Heart left ventricle (tissue), 13 donors: ENCODE results near the gene CADPS2.

Experiments used
- POLR2A ChIP-seq, 2 donors: fragments of 450-650 bp; IDR thresholded peaks; one replicate each; pipeline ENCODE4 v1.6.1; 2017; ENCODE audit warnings: antibody characterized with exemption in 2 of 2, mild to moderate bottlenecking in 2 of 2, moderate library complexity in 2 of 2
- TF ChIP-seq, protein P1 (sequence below), 12 donors: fragments of 200-600 bp; sonication (generic) in 4 of 12; IDR thresholded peaks; one replicate each; pipeline versions ENCODE4 v1.5.0 to v1.8.0; 2018 to 2022; ENCODE audit warnings: antibody characterized with exemption in 12 of 12, mild to moderate bottlenecking in 5 of 12
- donor health status: ischemic (EF 13 %, LVEDD 7.1; RV severe dilation, severe dysfunction).
- donor health status: DM: no; HTN: yes; CAD: no.
- donor health status: DM: no; HTN: no; CAD: no.
- donor health status: ischemic (EF 25% LVEDD 6.9; RV normal size, moderate dysfunction).
- donor health status: ischemic (EF 25% LVEDD 5.7; RV mildly dilated, moderate dysfunction).
- donor health status: ischemic (EF 35%, LVEDD 5.7; RV mildly dilated, moderate dysfunction).
- donor health status: nonischemic (EF 11% LVEDD 7.7; RV severe dilation, severe dysfunction).
- donor health status: DM: yes; HTN: yes; CAD: no.
- donor health status: PGD.
- donor health status: ischemic (EF 29% LVEDD 5.4; RV normal size, mild dysfunction).
- donor health status: nonischemic (EF 23%, LVEDD 6.1; RV moderate dilation, normal function).

- TF ChIP-seq POLR2A (IDR thresholded peaks at IDR 0.05) = no peak
- TF ChIP-seq, protein P1, sequence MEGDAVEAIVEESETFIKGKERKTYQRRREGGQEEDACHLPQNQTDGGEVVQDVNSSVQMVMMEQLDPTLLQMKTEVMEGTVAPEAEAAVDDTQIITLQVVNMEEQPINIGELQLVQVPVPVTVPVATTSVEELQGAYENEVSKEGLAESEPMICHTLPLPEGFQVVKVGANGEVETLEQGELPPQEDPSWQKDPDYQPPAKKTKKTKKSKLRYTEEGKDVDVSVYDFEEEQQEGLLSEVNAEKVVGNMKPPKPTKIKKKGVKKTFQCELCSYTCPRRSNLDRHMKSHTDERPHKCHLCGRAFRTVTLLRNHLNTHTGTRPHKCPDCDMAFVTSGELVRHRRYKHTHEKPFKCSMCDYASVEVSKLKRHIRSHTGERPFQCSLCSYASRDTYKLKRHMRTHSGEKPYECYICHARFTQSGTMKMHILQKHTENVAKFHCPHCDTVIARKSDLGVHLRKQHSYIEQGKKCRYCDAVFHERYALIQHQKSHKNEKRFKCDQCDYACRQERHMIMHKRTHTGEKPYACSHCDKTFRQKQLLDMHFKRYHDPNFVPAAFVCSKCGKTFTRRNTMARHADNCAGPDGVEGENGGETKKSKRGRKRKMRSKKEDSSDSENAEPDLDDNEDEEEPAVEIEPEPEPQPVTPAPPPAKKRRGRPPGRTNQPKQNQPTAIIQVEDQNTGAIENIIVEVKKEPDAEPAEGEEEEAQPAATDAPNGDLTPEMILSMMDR (IDR thresholded peaks at IDR 0.05) = no peak
Observed at GRCh38 chr7:122919643-122920181, 33.5 kb upstream of the CADPS2 start.
